ENCODE results near the gene HMBS. TPM values are rescaled to one million over a fixed set of nuclear protein-coding genes. Genes with fewer than 3 reads are reported as not detected.

Gene HMBS
- total and polyA plus RNA-seq, 4 donors: 10.5 to 224 (median 26.7) TPM

GRCh38 chr11:119117004-119117706 is 32.5 kb downstream of the HMBS start:
- no peaks in the 10 kb centered on the region for H3K27me3 ChIP-seq (ENCODE audit: control insufficient read depth in 4 of 4, insufficient read depth in 4 of 4, low read length in 3 of 4)
- no peak overlapping the region for H3K4me3 ChIP-seq (ENCODE audit: low read depth in 1 of 3, low read length in 3 of 3)
- H3K9ac ChIP-seq (ENCODE audit: low read depth in 1 of 2, low read length in 2 of 2): no peak overlapping the region
- TF ChIP-seq CTCF (IDR thresholded peaks at IDR 0.05; ENCODE audit: low read depth, low read length, missing input control) (no peak), HNF4G (IDR thresholded peaks at IDR 0.05) (no peak), EGR1 (IDR thresholded peaks at IDR 0.05; ENCODE audit: low read depth in 2 of 2) (no peak), FOXA2 (IDR thresholded peaks at IDR 0.05) (no peak), RXRA (IDR thresholded peaks at IDR 0.05) (no peak), TAF1 (conservative IDR thresholded peaks at IDR 0.05) (no peak), JUND (IDR thresholded peaks at IDR 0.05) (no peak), GABPA (IDR thresholded peaks at IDR 0.05 in 1 of 2, conservative IDR thresholded peaks at IDR 0.05 in 1 of 2) (no peak), RAD21 (IDR thresholded peaks at IDR 0.05) (no peak)
- TF ChIP-seq, protein P1, sequence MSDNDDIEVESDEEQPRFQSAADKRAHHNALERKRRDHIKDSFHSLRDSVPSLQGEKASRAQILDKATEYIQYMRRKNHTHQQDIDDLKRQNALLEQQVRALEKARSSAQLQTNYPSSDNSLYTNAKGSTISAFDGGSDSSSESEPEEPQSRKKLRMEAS (IDR thresholded peaks at IDR 0.05): no peak
- H3K27ac ChIP-seq (ENCODE audit: low read depth in 1 of 2, low read length in 2 of 2): no peak overlapping the region
- 95% methylated on average over 3 of the region's 3 CpGs for WGBS
- no peaks in the 10 kb centered on the region for H3K9me3 ChIP-seq (ENCODE audit: control insufficient read depth in 4 of 4, low read length in 3 of 4)
- H3K4me1 ChIP-seq (ENCODE audit: control insufficient read depth in 4 of 4, insufficient read depth in 4 of 4, low read length in 3 of 4): peaks cover 1 to 15% (median 10%) of the 10 kb centered on the region in 4 donors
- H3K36me3 ChIP-seq (ENCODE audit: control insufficient read depth in 4 of 4, insufficient read depth in 3 of 4, low read depth in 1 of 4, low read length in 3 of 4): peaks cover 0 to 31% (median 12%) of the 10 kb centered on the region in 4 donors
- DNase-seq (ENCODE audit: low spot score): no peak

GRCh38 chr11:119118227-119118626 is 33.5 kb downstream of the HMBS start:
- Histone ChIP-seq H3K4me3 (ENCODE audit: low read depth in 1 of 3, low read length in 3 of 3) (no peak overlapping the region), H3K36me3 (ENCODE audit: control insufficient read depth in 4 of 4, insufficient read depth in 3 of 4, low read depth in 1 of 4, low read length in 3 of 4) (peaks cover 0 to 20% (median 8%) of the 10 kb centered on the region in 4 donors), H3K9me3 (ENCODE audit: control insufficient read depth in 4 of 4, low read length in 3 of 4) (no peaks in the 10 kb centered on the region), H3K4me1 (ENCODE audit: control insufficient read depth in 4 of 4, insufficient read depth in 4 of 4, low read length in 3 of 4) (peaks cover 6 to 21% (median 17%) of the 10 kb centered on the region in 4 donors), H3K27ac (ENCODE audit: low read depth in 1 of 2, low read length in 2 of 2) (no peak overlapping the region), H3K27me3 (ENCODE audit: control insufficient read depth in 4 of 4, insufficient read depth in 4 of 4, low read length in 3 of 4) (no peaks in the 10 kb centered on the region), H3K9ac (ENCODE audit: low read depth in 1 of 2, low read length in 2 of 2) (no peak overlapping the region)
- no peak for DNase-seq (ENCODE audit: low spot score)
- WGBS: 97% methylated on average over 5 of the region's 5 CpGs
- TF ChIP-seq GABPA (IDR thresholded peaks at IDR 0.05 in 1 of 2, conservative IDR thresholded peaks at IDR 0.05 in 1 of 2) (no peak), FOXA2 (IDR thresholded peaks at IDR 0.05) (no peak), HNF4G (IDR thresholded peaks at IDR 0.05) (no peak), RAD21 (IDR thresholded peaks at IDR 0.05) (no peak), NR2F2 (IDR thresholded peaks at IDR 0.05) (no peak), CTCF (IDR thresholded peaks at IDR 0.05; ENCODE audit: low read depth, low read length, missing input control) (no peak), EGR1 (IDR thresholded peaks at IDR 0.05; ENCODE audit: low read depth in 2 of 2) (no peak), SP1 (IDR thresholded peaks at IDR 0.05) (no peak), TAF1 (conservative IDR thresholded peaks at IDR 0.05) (no peak), JUND (IDR thresholded peaks at IDR 0.05) (no peak), FOXA1 (IDR thresholded peaks at IDR 0.05) (no peak), ATF3 (IDR thresholded peaks at IDR 0.05) (no peak), HNF4A (conservative IDR thresholded peaks at IDR 0.05) (no peak), RXRA (IDR thresholded peaks at IDR 0.05) (no peak), YY1 (IDR thresholded peaks at IDR 0.05) (no peak)
- TF ChIP-seq, protein P2, sequence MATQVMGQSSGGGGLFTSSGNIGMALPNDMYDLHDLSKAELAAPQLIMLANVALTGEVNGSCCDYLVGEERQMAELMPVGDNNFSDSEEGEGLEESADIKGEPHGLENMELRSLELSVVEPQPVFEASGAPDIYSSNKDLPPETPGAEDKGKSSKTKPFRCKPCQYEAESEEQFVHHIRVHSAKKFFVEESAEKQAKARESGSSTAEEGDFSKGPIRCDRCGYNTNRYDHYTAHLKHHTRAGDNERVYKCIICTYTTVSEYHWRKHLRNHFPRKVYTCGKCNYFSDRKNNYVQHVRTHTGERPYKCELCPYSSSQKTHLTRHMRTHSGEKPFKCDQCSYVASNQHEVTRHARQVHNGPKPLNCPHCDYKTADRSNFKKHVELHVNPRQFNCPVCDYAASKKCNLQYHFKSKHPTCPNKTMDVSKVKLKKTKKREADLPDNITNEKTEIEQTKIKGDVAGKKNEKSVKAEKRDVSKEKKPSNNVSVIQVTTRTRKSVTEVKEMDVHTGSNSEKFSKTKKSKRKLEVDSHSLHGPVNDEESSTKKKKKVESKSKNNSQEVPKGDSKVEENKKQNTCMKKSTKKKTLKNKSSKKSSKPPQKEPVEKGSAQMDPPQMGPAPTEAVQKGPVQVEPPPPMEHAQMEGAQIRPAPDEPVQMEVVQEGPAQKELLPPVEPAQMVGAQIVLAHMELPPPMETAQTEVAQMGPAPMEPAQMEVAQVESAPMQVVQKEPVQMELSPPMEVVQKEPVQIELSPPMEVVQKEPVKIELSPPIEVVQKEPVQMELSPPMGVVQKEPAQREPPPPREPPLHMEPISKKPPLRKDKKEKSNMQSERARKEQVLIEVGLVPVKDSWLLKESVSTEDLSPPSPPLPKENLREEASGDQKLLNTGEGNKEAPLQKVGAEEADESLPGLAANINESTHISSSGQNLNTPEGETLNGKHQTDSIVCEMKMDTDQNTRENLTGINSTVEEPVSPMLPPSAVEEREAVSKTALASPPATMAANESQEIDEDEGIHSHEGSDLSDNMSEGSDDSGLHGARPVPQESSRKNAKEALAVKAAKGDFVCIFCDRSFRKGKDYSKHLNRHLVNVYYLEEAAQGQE (IDR thresholded peaks at IDR 0.05): no peak
- TF ChIP-seq, protein P1 (IDR thresholded peaks at IDR 0.05): no peak
- TF ChIP-seq, protein P3, sequence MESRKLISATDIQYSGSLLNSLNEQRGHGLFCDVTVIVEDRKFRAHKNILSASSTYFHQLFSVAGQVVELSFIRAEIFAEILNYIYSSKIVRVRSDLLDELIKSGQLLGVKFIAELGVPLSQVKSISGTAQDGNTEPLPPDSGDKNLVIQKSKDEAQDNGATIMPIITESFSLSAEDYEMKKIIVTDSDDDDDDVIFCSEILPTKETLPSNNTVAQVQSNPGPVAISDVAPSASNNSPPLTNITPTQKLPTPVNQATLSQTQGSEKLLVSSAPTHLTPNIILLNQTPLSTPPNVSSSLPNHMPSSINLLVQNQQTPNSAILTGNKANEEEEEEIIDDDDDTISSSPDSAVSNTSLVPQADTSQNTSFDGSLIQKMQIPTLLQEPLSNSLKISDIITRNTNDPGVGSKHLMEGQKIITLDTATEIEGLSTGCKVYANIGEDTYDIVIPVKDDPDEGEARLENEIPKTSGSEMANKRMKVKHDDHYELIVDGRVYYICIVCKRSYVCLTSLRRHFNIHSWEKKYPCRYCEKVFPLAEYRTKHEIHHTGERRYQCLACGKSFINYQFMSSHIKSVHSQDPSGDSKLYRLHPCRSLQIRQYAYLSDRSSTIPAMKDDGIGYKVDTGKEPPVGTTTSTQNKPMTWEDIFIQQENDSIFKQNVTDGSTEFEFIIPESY (IDR thresholded peaks at IDR 0.05): no peak

Measured in liver (tissue), 9 donors.